T-helper 9 cell (primary cell): ENCODE data around the gene MRPL20.
A peak's percentile ranks its signal among the peaks of the same experiment; 100 is the strongest.
"Not testable (repeated sequence)": the region's sequence is repeated elsewhere in the genome, so short reads cannot be mapped to it uniquely, and the experiment has no call there.

Experiments
- DNase-seq: peaks from one replicate; pipeline ENCODE4 v3.0.0-alpha.2; 2020

Gene MRPL20

GRCh38 chr1:1437033-1437903 lies 30.2 kb upstream of the MRPL20 start:
- no peak for DNase-seq

GRCh38 chr1:1436630-1437032 lies 29.5 kb upstream of the MRPL20 start:
- DNase-seq: no peak

DNA sequence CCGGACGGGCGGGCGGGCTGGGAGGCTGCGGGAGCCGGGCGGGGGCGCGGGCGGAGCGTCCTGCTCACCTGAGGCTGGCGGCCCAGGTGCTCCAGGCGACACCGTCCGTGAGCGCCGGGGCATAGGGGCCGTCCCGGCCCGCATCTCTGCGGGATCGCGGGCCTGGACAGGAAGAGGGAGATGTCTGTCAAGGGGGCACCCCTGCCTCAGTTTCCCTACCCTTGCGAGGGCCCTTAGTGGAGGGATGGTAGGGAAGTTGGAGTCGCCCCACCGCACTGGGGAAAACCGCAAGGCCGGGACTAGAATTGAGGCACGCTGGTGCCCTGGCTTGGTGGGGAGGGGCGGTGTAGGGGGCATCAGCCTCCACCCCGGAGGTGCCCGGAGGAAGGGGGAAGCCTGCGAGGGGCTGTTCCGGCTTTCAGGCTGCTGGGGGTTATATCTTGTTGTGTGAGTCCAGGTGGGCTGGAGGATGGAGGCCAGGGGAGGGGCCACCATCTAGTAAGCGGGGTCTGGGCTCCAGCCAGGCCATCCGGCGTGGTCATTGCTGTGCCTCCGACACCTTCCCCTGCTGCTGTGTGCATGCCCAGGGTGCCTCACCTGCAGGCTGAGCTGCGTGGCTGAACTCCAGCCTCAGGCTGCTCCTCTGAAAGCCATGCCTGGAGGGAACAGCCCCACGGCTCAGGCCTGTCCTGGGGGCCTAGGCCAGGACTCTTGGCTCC lies 29.0 kb upstream of the MRPL20 start:
- no peak for DNase-seq

- peak; percentile 37 for DNase-seq
These were observed 28.2 kb upstream of the MRPL20 start, which contains the start of gene VWA1 for GRCh38 chr1:1435106-1435903. VWA1 (plus strand) TSS chr1:1435690; CDS start chr1:1435749, 59 bp downstream.

GRCh38 chr1:1434824-1435105 lies 27.7 kb upstream of the MRPL20 start:
- no peak for DNase-seq

- no peak for DNase-seq
These were observed 27.2 kb upstream of the MRPL20 start for GRCh38 chr1:1434131-1434823.

- no peak for DNase-seq
These were observed 26.7 kb upstream of the MRPL20 start for GRCh38 chr1:1433804-1434130.

DNA sequence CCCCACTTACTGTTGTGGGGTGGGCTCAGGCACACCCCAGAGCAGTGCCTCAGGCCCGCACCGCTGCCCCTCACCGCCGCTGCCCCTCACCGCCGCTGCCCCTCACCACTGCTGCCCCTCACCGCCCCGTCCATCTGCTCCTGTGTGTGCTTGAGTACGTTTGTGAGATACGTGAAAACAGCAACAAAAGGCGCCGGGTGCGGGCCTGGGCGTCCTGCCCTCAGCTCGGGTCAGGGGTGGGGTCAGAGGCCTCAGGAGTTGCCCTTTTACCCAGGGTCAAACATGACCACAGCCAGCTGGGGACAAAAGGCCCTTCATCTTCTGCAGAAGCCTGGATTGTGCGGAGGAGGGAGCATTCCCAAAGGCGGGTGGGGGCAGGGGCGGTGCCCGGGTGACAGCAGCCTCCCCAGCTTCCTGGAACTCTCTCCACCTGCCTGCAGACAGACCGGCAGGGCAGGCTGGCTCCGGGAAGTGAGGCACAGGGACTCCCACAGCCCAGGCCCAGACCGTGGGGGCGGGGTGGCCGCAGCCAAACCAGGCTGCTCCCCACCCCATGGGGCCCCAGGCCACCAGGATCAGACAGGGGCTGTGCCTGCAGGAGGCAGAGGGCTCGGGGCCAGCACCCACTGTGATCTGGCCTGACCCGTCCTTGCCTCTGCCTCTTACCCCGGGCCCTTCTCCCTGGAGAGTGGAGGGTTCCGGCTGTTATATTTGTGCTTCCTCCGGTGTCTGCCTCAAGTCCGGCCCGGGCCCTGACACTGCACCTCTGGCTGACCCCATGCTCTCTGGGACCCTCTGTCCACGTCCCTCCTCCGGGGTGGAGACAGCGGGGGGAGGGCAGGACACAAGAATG lies 26.1 kb upstream of the MRPL20 start:
- DNase-seq: no peak

- no peak for DNase-seq
These were observed 25.3 kb upstream of the MRPL20 start for GRCh38 chr1:1432274-1432950.

DNA sequence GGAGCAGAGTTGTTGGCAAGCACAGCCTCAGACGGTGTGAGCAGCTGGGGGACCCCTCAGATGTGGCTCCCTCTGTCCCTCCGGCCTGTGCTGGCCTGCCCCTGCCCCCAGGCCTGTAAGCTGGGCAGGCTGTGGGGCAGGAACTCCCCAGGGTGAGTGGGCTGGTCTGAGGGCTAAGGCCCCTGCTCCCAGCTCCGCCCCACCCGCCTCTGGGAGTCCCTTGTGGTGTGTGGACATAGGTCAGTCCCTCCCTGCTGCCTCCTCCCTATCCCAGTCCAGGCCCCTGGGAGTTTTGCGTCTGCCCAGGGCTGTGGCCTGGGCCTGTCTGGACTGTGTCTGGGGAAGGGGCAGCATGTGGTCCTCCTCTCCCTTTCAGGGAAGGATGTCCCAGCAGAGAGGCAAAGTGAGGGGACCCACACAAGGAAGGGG lies 24.8 kb upstream of the MRPL20 start:
- no peak for DNase-seq

GRCh38 chr1:1430992-1431844 lies 24.1 kb upstream of the MRPL20 start:
- DNase-seq: no peak

GRCh38 chr1:1430114-1430982 lies 23.3 kb upstream of the MRPL20 start:
- no peak for DNase-seq

DNA sequence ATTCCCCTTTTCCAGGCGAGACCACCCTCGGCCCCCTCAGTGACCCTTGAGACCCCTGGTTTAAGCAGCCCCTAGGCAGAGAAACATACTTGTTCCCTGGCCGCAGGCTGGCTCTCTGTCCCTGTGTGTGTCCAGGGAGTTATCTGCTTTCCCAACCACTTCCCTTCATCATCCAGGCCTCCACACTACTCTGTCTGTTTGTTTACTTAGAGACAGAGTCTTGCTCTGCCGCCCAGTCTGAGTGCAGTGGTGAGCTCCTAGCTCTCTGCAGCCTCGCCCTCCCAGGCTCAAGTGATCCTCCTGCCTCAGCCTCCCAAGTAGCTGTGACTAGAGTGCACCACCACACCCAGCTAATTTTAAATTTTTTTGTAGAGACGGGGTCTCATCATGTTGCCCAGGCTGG lies 22.6 kb upstream of the MRPL20 start:
- no peak for DNase-seq

DNA sequence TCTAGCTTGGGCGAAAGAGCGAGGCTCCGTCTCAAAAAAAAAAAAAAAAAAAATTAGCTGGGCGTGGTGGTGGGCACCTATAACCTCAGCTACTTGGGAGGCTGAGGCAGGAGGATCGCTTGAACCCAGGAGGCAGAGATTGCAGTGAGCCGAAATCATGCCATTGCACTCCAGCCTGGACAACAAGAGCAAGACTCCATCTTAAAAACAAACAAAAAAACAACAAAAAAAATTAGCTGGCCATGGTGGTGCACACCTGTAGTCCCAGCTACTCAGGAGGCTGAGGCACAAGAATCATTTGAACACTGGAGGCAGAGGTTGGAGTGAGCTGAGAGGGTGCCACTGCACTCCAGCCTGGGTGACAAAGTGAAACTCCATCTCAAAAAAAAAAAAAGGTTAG lies 21.9 kb upstream of the MRPL20 start:
- not testable (repeated sequence) for DNase-seq

DNA sequence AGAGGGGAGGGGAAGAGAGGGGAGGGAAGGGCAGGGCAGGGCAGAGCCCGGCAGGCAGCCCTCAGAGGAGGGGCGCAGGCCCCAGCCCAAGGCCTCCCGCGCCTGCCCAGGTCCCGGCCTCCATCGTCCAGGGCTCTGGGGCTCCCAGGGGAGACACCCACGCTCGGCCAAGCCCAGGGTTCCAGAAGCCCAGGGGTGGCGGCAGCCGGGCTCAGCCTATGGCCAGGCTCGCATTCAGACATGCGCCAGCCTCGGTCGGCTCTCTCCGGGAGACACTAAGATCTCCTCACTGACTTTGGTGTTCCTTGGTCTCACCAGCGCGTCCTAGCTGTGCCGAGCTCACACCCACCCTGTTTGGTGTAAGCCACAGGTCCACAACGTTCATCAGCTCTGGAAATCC lies 21.1 kb upstream of the MRPL20 start:
- no peak for DNase-seq

DNA sequence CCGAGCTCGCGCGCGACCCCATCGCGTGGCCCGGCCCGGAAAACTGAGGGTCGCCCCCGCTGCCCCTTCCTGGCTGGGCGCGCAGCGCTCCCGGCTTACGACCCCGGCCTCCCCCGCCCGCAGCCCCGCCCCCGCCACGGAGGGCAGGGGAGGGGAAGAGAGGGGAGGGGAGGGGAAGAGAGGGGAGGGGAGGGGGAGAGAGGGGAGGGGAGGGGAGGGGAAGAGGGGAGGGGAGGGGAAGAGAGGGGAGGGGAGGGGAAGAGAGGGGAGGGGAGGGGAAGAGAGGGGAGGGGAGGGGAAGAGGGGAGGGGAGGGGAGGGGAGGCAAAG lies 20.7 kb upstream of the MRPL20 start:
- DNase-seq: no peak

- no peak for DNase-seq
These were observed 20.2 kb upstream of the MRPL20 start for GRCh38 chr1:1427106-1427819.

DNA sequence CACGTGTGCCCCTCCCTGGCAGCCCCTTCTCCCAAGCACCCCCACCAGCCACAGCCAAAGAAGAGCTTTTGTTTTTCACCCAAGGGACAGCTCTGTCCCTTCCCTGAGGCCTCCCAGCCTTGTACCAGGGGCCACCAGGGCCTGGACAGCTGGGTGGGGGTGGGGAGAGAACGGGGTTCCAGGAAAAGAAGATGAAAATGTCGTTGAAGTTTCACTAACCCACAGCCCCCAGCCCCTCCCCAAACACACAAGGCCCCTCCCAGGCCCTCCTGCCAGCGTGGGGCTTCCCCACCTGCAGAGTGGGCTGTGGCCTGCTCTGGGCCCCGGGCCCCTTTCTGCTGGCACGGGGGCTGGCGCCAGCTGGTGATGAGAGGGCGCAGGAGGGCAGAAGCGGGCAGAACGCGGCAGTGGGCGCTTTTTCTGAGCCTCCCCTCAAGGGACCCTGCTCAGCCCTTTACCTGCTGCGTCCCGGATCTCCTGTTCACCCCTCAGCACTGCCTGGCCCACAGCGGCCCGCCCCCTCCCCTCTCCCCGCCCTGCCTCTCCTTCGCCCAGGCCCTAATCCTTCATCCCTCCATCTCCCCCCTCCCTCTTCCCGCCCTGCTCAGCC lies 19.5 kb upstream of the MRPL20 start:
- DNase-seq: no peak
